DOHH2 (cell line): ENCODE measurements around the gene GRM4.

Source experiments
- H3F3A ChIP-seq: fragments of 200-600 bp; sonication (generic), shearing (Covaris generic); 2 replicates; pipeline ENCODE4 v1.6.0; 2016; ENCODE audit warnings: antibody characterized with exemption, mild to moderate bottlenecking; ENCODE audit not compliant: control insufficient read depth, insufficient read depth
- H3K27ac ChIP-seq: fragments of 200-600 bp; sonication (generic); 2 replicates; pipeline ENCODE4 v1.5.1; 2014; ENCODE audit warnings: low read depth, mild to moderate bottlenecking, low read length, moderate library complexity
- H3K27me3 ChIP-seq: fragments of 200-600 bp; sonication (generic); 2 replicates; pipeline ENCODE4 v1.6.1; 2014; ENCODE audit warnings: mild to moderate bottlenecking, low read length, mixed read lengths; ENCODE audit not compliant: control insufficient read depth
- H3K36me3 ChIP-seq: fragments of 200-600 bp; sonication (generic); 2 replicates; pipeline ENCODE4 v1.6.1; 2014; ENCODE audit warnings: mild to moderate bottlenecking, low read length, moderate library complexity, mixed read lengths; ENCODE audit not compliant: control insufficient read depth
- H3K4me1 ChIP-seq: fragments of 200-600 bp; sonication (generic); 2 replicates; pipeline ENCODE4 v1.6.1; 2014; ENCODE audit warnings: mild to moderate bottlenecking, low read length, mixed read lengths; ENCODE audit not compliant: control insufficient read depth
- H3K4me2 ChIP-seq: fragments of 200-600 bp; sonication (generic); 2 replicates; pipeline ENCODE4 v1.6.0; 2014; ENCODE audit warnings: mild to moderate bottlenecking, low read length, moderate library complexity
- H3K4me3 ChIP-seq: fragments of 200-600 bp; sonication (generic); 2 replicates; pipeline ENCODE4 v1.5.1; 2014; ENCODE audit warnings: mild to moderate bottlenecking, low read length, mixed read lengths
- H3K79me2 ChIP-seq: fragments of 200-600 bp; sonication (generic); 2 replicates; pipeline ENCODE4 v1.6.1; 2014; ENCODE audit warnings: mild to moderate bottlenecking, low read length, mixed read lengths; ENCODE audit not compliant: control insufficient read depth
- H3K9me2 ChIP-seq: fragments of 200-600 bp; sonication (generic); replicated peaks from 2 replicates; pipeline ENCODE4 v1.6.1; 2014; ENCODE audit warnings: mild to moderate bottlenecking, low read length, mixed read lengths; ENCODE audit not compliant: control insufficient read depth
- H3K9me3 ChIP-seq: fragments of 200-600 bp; sonication (generic); 2 replicates; pipeline ENCODE4 v1.6.1; 2014; ENCODE audit warnings: antibody characterized with exemption, low read length, mixed read lengths; ENCODE audit not compliant: control insufficient read depth, insufficient read depth
- H4K20me1 ChIP-seq: fragments of 200-600 bp; sonication (generic); 2 replicates; pipeline ENCODE4 v1.6.0; 2014; ENCODE audit warnings: low read depth, mild to moderate bottlenecking, antibody characterized with exemption, low read length, moderate library complexity; ENCODE audit not compliant: control insufficient read depth, insufficient read depth
- EZH2phosphoT487 ChIP-seq: fragments of 200-600 bp; sonication (generic); IDR thresholded peaks from 2 replicates; pipeline ENCODE4 v1.6.1; 2017; ENCODE audit warnings: borderline replicate concordance, mild to moderate bottlenecking, antibody characterized with exemption, low read length, moderate library complexity, mixed read lengths
- TF ChIP-seq, protein P1 (sequence below): fragments of 200-600 bp; sonication (generic); IDR thresholded peaks from one replicate; pipeline ENCODE4 v1.5.1; 2014; ENCODE audit warnings: antibody characterized with exemption, mild to moderate bottlenecking, low read depth, low read length; ENCODE audit not compliant: poor library complexity, severe bottlenecking

GRM4 gene

DNA sequence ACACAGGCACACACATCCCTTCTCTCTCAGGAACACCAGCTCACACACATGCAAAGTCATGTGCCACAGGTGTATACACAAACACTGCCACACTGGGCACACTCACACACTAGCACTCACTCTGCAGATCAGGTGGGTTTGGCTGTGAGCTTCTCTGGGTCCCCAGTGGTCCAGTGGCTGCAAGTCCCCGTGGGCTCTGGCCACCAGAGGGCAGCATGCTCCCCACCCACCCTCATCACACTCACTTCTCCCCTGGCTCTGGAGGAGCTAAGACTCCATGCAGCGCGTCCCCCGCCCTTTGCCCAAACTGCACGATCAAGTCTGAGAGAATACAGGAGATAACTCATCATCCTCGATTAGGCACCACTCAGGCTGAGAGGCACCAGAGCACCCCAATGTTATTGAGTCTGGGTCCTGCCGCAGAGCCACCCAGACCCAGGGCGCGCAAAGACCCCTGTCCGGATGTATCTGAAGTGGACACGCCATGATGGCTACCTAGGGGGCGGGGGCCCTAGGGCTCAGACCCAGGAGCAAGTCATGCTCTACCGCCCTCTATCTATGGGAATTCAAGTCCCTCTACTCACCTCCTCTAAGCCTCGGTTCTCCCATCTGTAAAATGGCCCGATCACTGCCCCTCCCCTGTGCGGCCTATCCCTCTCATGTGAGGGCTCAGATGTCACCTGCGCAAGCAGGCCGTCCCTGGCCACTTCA lies 90.5 kb downstream of the GRM4 start:
- Histone ChIP-seq H3K27me3 (peaks cover 7% of the 10 kb centered on the region), H3K79me2 (no peaks in the 10 kb centered on the region), H3K36me3 (no peaks in the 10 kb centered on the region), H3K9me2 (no peaks in the 10 kb centered on the region), H3K27ac (no peak overlapping the region), H3K4me2 (no peak overlapping the region), H4K20me1 (peaks cover 6% of the 10 kb centered on the region; the same call in 1 of the 2 replicates), H3K4me1 (peaks cover 7% of the 10 kb centered on the region; the same call in 1 of the 2 replicates), H3F3A (no peaks in the 10 kb centered on the region), H3K4me3 (no peak overlapping the region), H3K9me3 (no peaks in the 10 kb centered on the region)
- no peak for TF ChIP-seq EZH2phosphoT487
- TF ChIP-seq, protein P1, sequence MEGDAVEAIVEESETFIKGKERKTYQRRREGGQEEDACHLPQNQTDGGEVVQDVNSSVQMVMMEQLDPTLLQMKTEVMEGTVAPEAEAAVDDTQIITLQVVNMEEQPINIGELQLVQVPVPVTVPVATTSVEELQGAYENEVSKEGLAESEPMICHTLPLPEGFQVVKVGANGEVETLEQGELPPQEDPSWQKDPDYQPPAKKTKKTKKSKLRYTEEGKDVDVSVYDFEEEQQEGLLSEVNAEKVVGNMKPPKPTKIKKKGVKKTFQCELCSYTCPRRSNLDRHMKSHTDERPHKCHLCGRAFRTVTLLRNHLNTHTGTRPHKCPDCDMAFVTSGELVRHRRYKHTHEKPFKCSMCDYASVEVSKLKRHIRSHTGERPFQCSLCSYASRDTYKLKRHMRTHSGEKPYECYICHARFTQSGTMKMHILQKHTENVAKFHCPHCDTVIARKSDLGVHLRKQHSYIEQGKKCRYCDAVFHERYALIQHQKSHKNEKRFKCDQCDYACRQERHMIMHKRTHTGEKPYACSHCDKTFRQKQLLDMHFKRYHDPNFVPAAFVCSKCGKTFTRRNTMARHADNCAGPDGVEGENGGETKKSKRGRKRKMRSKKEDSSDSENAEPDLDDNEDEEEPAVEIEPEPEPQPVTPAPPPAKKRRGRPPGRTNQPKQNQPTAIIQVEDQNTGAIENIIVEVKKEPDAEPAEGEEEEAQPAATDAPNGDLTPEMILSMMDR: peak; percentile 91

DNA sequence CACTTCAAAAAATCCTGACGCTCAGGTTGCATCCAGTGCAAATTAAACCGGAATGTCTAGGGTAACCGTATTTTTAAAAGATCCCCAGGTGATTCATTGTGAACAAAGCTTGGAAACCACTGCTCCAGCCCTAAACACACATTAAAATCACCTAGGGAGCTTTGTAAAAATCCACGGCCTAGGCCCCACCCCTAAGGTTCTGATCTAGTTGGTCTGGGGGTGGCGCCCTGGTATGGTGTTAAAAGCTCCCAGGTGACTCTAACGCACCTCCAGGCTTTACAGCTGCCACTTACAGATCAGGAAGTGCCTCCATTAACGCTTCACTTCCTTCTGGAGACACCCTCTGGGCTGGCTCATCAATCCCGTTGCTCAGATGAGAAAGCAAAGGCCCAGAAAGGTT lies 92.2 kb downstream of the GRM4 start:
- Histone ChIP-seq H3K27me3 (peaks cover 4% of the 10 kb centered on the region; the same call in 1 of the 2 replicates), H3K79me2 (no peaks in the 10 kb centered on the region), H3K9me2 (no peaks in the 10 kb centered on the region), H3K4me3 (no peak overlapping the region), H3K9me3 (no peaks in the 10 kb centered on the region), H3K4me2 (no peak overlapping the region), H3K4me1 (peaks cover 7% of the 10 kb centered on the region; the same call in 1 of the 2 replicates), H4K20me1 (peaks cover 6% of the 10 kb centered on the region; the same call in 1 of the 2 replicates), H3K27ac (no peak overlapping the region), H3F3A (no peaks in the 10 kb centered on the region), H3K36me3 (no peaks in the 10 kb centered on the region)
- TF ChIP-seq, protein P1: no peak
- TF ChIP-seq EZH2phosphoT487: no peak

DNA sequence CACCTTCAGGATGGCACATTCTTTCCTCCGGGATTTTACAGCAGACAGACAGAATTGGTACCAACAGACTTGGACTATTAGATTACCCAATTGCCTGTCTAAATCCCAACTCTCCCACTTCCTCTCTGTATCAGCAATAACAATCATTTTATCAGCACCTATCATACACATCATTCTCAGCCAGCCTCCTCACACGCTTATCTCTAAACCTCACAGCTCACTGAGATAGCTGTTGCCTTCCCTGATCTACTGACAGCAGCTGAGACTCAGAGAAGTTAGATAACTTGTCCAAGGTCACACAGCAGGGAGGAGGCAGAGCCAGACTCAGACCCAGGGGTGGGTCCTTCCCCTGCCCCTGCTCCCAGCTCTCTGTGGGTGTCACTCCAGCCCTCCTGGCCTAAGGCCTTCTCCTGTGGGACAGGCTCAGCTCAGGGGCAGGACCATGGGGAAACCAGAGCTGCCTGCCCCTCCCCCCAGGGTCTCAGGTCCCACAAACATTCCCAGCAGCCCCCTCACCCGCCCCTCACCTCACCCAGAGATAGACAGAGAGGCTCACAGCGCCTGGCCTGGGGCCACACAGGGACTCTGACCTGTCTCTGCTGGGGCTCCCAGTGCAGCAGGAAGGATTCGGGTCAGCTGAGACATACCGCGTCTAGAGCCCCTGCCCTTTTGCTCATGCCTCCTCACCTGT lies 92.8 kb downstream of the GRM4 start:
- Histone ChIP-seq H3K79me2 (no peaks in the 10 kb centered on the region), H3K9me3 (no peaks in the 10 kb centered on the region), H3K9me2 (no peaks in the 10 kb centered on the region), H3K4me1 (peaks cover 7% of the 10 kb centered on the region; the same call in 1 of the 2 replicates), H4K20me1 (peaks cover 6% of the 10 kb centered on the region; the same call in 1 of the 2 replicates), H3K4me2 (no peak overlapping the region), H3K36me3 (no peaks in the 10 kb centered on the region), H3K27me3 (peaks cover 4% of the 10 kb centered on the region; the same call in 1 of the 2 replicates), H3K4me3 (no peak overlapping the region), H3K27ac (no peak overlapping the region), H3F3A (no peaks in the 10 kb centered on the region)
- TF ChIP-seq EZH2phosphoT487: no peak
- TF ChIP-seq, protein P1: no peak
